H9 (cell line): ENCODE results near the gene LBX1. TPM values are rescaled to one million over a fixed set of nuclear protein-coding genes. Genes with fewer than 3 reads are reported as not detected.

Experiments
- DNase-seq: peaks from one replicate; pipeline ENCODE4 v3.0.0-alpha.2; 2017
- H2AFZ ChIP-seq: one replicate; pipeline ENCODE4 v1.6.1; 2013; ENCODE audit warnings: mild to moderate bottlenecking, low read length, control low read depth, moderate library complexity
- H2AK5ac ChIP-seq: 2 replicates; pipeline ENCODE4 v1.6.1; 2013; ENCODE audit warnings: low read length, control low read depth, mixed read lengths; ENCODE audit not compliant: insufficient read length
- H2BK120ac ChIP-seq: one replicate; pipeline ENCODE4 v1.6.1; 2013; ENCODE audit warnings: low read depth, mild to moderate bottlenecking, low read length, control low read depth, inconsistent platforms; ENCODE audit not compliant: poor library complexity, severe bottlenecking
- H2BK12ac ChIP-seq: 2 replicates; pipeline ENCODE4 v1.6.1; 2013; ENCODE audit warnings: low read length, control low read depth, mixed read lengths, low read depth; ENCODE audit not compliant: insufficient read length
- H2BK15ac ChIP-seq: 2 replicates; pipeline ENCODE4 v1.6.1; 2013; ENCODE audit warnings: low read depth, low read length, control low read depth
- H2BK20ac ChIP-seq: one replicate; pipeline ENCODE4 v1.6.1; 2013; ENCODE audit warnings: low read depth, mild to moderate bottlenecking, low read length, control low read depth, inconsistent platforms; ENCODE audit not compliant: poor library complexity, severe bottlenecking
- H2BK5ac ChIP-seq: 2 replicates; pipeline ENCODE4 v1.6.1; 2013; ENCODE audit warnings: low read length, control low read depth, mixed read lengths; ENCODE audit not compliant: insufficient read length
- H3K14ac ChIP-seq: 2 replicates; pipeline ENCODE4 v1.6.1; 2013; ENCODE audit warnings: low read length, control low read depth; ENCODE audit not compliant: insufficient read depth
- H3K18ac ChIP-seq: 2 replicates; pipeline ENCODE4 v1.6.1; 2013; ENCODE audit warnings: low read depth, mild to moderate bottlenecking, mixed read lengths, low read length, control low read depth; ENCODE audit not compliant: insufficient read length
- H3K23ac ChIP-seq: 2 replicates; pipeline ENCODE4 v1.6.1; 2013; ENCODE audit warnings: low read length, control low read depth, mixed read lengths, low read depth; ENCODE audit not compliant: insufficient read length
- H3K23me2 ChIP-seq: 2 replicates; pipeline ENCODE4 v1.6.1; 2013; ENCODE audit warnings: low read depth, mild to moderate bottlenecking, mixed read lengths, low read length, control low read depth; ENCODE audit not compliant: insufficient read length, poor library complexity, severe bottlenecking
- H3K27ac ChIP-seq: 2 replicates; pipeline ENCODE4 v1.5.1; 2013; ENCODE audit warnings: low read length, control low read depth, mixed read lengths, low read depth; ENCODE audit not compliant: insufficient read length
- H3K27me3 ChIP-seq: 2 replicates; pipeline ENCODE4 v1.6.1; 2013; ENCODE audit warnings: low read length, control low read depth, inconsistent platforms; ENCODE audit not compliant: insufficient read depth
- H3K4ac ChIP-seq: 2 replicates; pipeline ENCODE4 v1.6.1; 2013; ENCODE audit warnings: low read depth, mild to moderate bottlenecking, control low read depth, inconsistent platforms, low read length, moderate library complexity
- H3K4me1 ChIP-seq: 2 replicates; pipeline ENCODE4 v1.6.1; 2013; ENCODE audit warnings: low read length, control low read depth, inconsistent platforms; ENCODE audit not compliant: insufficient read depth
- H3K4me2 ChIP-seq: 2 replicates; pipeline ENCODE4 v1.6.1; 2013; ENCODE audit warnings: low read length, control low read depth, mixed read lengths; ENCODE audit not compliant: insufficient read length, insufficient read depth
- H3K56ac ChIP-seq: 2 replicates; pipeline ENCODE4 v1.6.1; 2013; ENCODE audit warnings: low read depth, mild to moderate bottlenecking, mixed read lengths, low read length, control low read depth; ENCODE audit not compliant: insufficient read length
- H3K79me1 ChIP-seq: 2 replicates; pipeline ENCODE4 v1.6.1; 2013; ENCODE audit warnings: low read depth, mild to moderate bottlenecking, moderate library complexity, low read length, control low read depth, inconsistent platforms; ENCODE audit not compliant: insufficient read depth, poor library complexity, severe bottlenecking
- H3K79me2 ChIP-seq: 2 replicates; pipeline ENCODE4 v1.6.1; 2013; ENCODE audit warnings: low read length, control low read depth, inconsistent platforms; ENCODE audit not compliant: insufficient read depth
- H3K9ac ChIP-seq: 2 replicates; pipeline ENCODE4 v1.6.1; 2013; ENCODE audit warnings: low read length, control low read depth, mixed read lengths; ENCODE audit not compliant: insufficient read length; ENCODE audit errors: extremely low read depth
- H3K9me3 ChIP-seq: one replicate; pipeline ENCODE4 v1.6.1; 2013; ENCODE audit warnings: low read depth, low read length, inconsistent platforms; ENCODE audit not compliant: control insufficient read depth
- H3T11ph ChIP-seq: one replicate; pipeline ENCODE4 v1.6.1; 2013; ENCODE audit warnings: mild to moderate bottlenecking, low read length, control low read depth, inconsistent platforms
- H4K20me1 ChIP-seq: one replicate; pipeline ENCODE4 v1.6.1; 2013; ENCODE audit not compliant: control insufficient read depth, insufficient read length, insufficient read depth
- H4K5ac ChIP-seq: 2 replicates; pipeline ENCODE4 v1.6.1; 2013; ENCODE audit warnings: low read depth, mild to moderate bottlenecking, mixed read lengths, low read length, control low read depth; ENCODE audit not compliant: insufficient read length
- H4K8ac ChIP-seq: replicated peaks from 2 replicates; pipeline ENCODE4 v1.6.1; 2013; ENCODE audit warnings: low read length, control low read depth, mixed read lengths, low read depth; ENCODE audit not compliant: insufficient read length
- H4K91ac ChIP-seq: 2 replicates; pipeline ENCODE4 v1.6.1; 2013; ENCODE audit warnings: low read depth, mild to moderate bottlenecking, moderate library complexity, mixed read lengths, low read length, control low read depth; ENCODE audit not compliant: insufficient read length
- H3K27ac Mint-ChIP-seq, 3 experiments: 2 replicates in 2 of 3; 3 replicates in 1 of 3; pipeline ENCODE4 v1.8.0; 2020 to 2021; ENCODE audit warnings: mixed read lengths in 3 of 3, mild to moderate bottlenecking in 1 of 3, moderate library complexity in 1 of 3
- H3K27me3 Mint-ChIP-seq: 2 replicates; pipeline ENCODE4 v1.8.0; 2021; ENCODE audit warnings: low read depth, mild to moderate bottlenecking, moderate library complexity, mixed read lengths
- H3K36me3 Mint-ChIP-seq, 3 experiments: 2 replicates in 2 of 3; 3 replicates in 1 of 3; pipeline ENCODE4 v1.8.0; 2020 to 2021; ENCODE audit warnings: low read depth in 3 of 3, mixed read lengths in 3 of 3; ENCODE audit not compliant: insufficient read depth in 1 of 3
- H3K4me1 Mint-ChIP-seq, 2 experiments: 2 replicates each; pipeline ENCODE4 v1.8.0; 2020; ENCODE audit warnings: mixed read lengths in 2 of 2
- H3K4me3 Mint-ChIP-seq, 2 experiments: 2 replicates in 1 of 2; 3 replicates in 1 of 2; pipeline ENCODE4 v1.8.0; 2020 to 2021; ENCODE audit warnings: mild to moderate bottlenecking in 2 of 2, mixed read lengths in 2 of 2, moderate library complexity in 1 of 2
- H3K9me3 Mint-ChIP-seq, 2 experiments: 2 replicates in 1 of 2; 3 replicates in 1 of 2; pipeline ENCODE4 v1.8.0; 2020; ENCODE audit warnings: mild to moderate bottlenecking in 2 of 2, mixed read lengths in 2 of 2, moderate library complexity in 1 of 2
- WGBS: extraction: QIAGEN DNeasy Blood & Tissue Kit; methylation state at CpG from one replicate; pipeline ENCODE4 v1.1.7; 2013; ENCODE audit warnings: missing lambda C conversion rate, low lambda C conversion rate, mixed read lengths; ENCODE audit not compliant: insufficient read length; ENCODE audit errors: extremely low coverage; 5-methylcytosine and 5-hydroxymethylcytosine counted together
- total RNA-seq: library from RNA; stranded (reverse); gene quantifications from 2 replicates; pipeline ENCODE4 v1.2.1, GENCODE V29; 2021
- TF ChIP-seq, protein P1 (sequence below): fragments of 200-600 bp; sonication (generic); conservative IDR thresholded peaks from 3 replicates; pipeline ENCODE4 v1.8.0; 2021; ENCODE audit warnings: antibody characterized with exemption, mild to moderate bottlenecking

LBX1 gene
- total RNA-seq, 1 experiment from 2014 or later: not detected

- Mint-ChIP-seq H3K27me3 (peaks cover 97% of the 10 kb centered on the region), H3K36me3 (peaks cover 0 to 2% (median 0%) of the 10 kb centered on the region in 3 experiments; a peak in 2 of 7 replicates), H3K4me1 (peaks cover 8 to 26% of the 10 kb centered on the region in 2 experiments), H3K4me3 (peak overlapping the region in 1 of 2 experiments; percentile 45; a peak in 1 of 5 replicates), H3K27ac (no peak overlapping the region), H3K9me3 (peaks cover 7 to 14% of the 10 kb centered on the region in 2 experiments)
- TF ChIP-seq, protein P1, sequence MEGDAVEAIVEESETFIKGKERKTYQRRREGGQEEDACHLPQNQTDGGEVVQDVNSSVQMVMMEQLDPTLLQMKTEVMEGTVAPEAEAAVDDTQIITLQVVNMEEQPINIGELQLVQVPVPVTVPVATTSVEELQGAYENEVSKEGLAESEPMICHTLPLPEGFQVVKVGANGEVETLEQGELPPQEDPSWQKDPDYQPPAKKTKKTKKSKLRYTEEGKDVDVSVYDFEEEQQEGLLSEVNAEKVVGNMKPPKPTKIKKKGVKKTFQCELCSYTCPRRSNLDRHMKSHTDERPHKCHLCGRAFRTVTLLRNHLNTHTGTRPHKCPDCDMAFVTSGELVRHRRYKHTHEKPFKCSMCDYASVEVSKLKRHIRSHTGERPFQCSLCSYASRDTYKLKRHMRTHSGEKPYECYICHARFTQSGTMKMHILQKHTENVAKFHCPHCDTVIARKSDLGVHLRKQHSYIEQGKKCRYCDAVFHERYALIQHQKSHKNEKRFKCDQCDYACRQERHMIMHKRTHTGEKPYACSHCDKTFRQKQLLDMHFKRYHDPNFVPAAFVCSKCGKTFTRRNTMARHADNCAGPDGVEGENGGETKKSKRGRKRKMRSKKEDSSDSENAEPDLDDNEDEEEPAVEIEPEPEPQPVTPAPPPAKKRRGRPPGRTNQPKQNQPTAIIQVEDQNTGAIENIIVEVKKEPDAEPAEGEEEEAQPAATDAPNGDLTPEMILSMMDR: no peak
- Histone ChIP-seq H3K79me1 (no peaks in the 10 kb centered on the region), H3K27ac (no peak overlapping the region), H3K4me2 (no peak overlapping the region), H3K18ac (no peak overlapping the region), H3K23me2 (no peaks in the 10 kb centered on the region), H2AK5ac (no peak overlapping the region), H4K91ac (no peak overlapping the region), H4K20me1 (no peaks in the 10 kb centered on the region), H3K79me2 (no peaks in the 10 kb centered on the region), H3K4me1 (no peaks in the 10 kb centered on the region), H3K23ac (no peak overlapping the region), H2BK12ac (no peak overlapping the region), H3K14ac (no peak overlapping the region), H3K9me3 (no peaks in the 10 kb centered on the region), H2BK20ac (no peak overlapping the region), H3K4ac (no peak overlapping the region), H2BK5ac (no peak overlapping the region), H2BK15ac (no peak overlapping the region), H4K8ac (no peak overlapping the region), H4K5ac (no peak overlapping the region), H3K9ac (no peak overlapping the region), H3K27me3 (peaks cover 97% of the 10 kb centered on the region), H2AFZ (no peak overlapping the region), H2BK120ac (no peak overlapping the region), H3T11ph (no peak overlapping the region), H3K56ac (no peak overlapping the region)
- no CpG with 5 or more reads among the region's 71 CpGs for WGBS
- no peak for DNase-seq
Observed at GRCh38 chr10:101224060-101224909, 5.0 kb downstream of the LBX1 start.
